BLaER1 (cell line): ENCODE data around the gene NUDT6.
"Not testable (repeated sequence)": the region's sequence is repeated elsewhere in the genome, so short reads cannot be mapped to it uniquely, and the experiment has no call there.

Experiments
- H3K27ac ChIP-seq: shearing (Covaris generic); formaldehyde crosslinking; 2 replicates; pipeline ENCODE4 v1.8.1; 2022
- H3K27me3 ChIP-seq: shearing (Covaris generic); formaldehyde crosslinking; 2 replicates; pipeline ENCODE4 v1.8.1; 2022
- H3K36me3 ChIP-seq: shearing (Covaris generic); formaldehyde crosslinking; 2 replicates; pipeline ENCODE4 v1.8.1; 2022
- H3K4me1 ChIP-seq: shearing (Covaris generic); formaldehyde crosslinking; 2 replicates; pipeline ENCODE4 v1.8.1; 2022
- H3K4me2 ChIP-seq: shearing (Covaris generic); formaldehyde crosslinking; 2 replicates; pipeline ENCODE4 v1.8.1; 2022
- H3K4me3 ChIP-seq: shearing (Covaris generic); formaldehyde crosslinking; 2 replicates; pipeline ENCODE4 v1.8.1; 2022
- H3K9ac ChIP-seq: shearing (Covaris generic); formaldehyde crosslinking; 2 replicates; pipeline ENCODE4 v1.8.1; 2022
- H3K9me3 ChIP-seq: shearing (Covaris generic); formaldehyde crosslinking; 2 replicates; pipeline ENCODE4 v1.8.1; 2022
- H4K20me1 ChIP-seq: shearing (Covaris generic); formaldehyde crosslinking; 2 replicates; pipeline ENCODE4 v1.8.1; 2022
- Cebpa-rat ChIP-seq: shearing (Covaris generic); IDR thresholded peaks from 2 replicates; pipeline ENCODE4 v1.8.1; 2022

The NUDT6 gene

GRCh38 chr4:122952028-122952427 lies 29.6 kb upstream of the NUDT6 start:
- Histone ChIP-seq H4K20me1 (no peaks in the 10 kb centered on the region), H3K4me3 (no peak overlapping the region), H3K27me3 (no peaks in the 10 kb centered on the region), H3K4me2 (no peak overlapping the region), H3K27ac (no peak overlapping the region), H3K36me3 (peaks cover 82% of the 10 kb centered on the region), H3K4me1 (no peaks in the 10 kb centered on the region), H3K9ac (no peak overlapping the region), H3K9me3 (no peaks in the 10 kb centered on the region; the same call in 1 of the 2 replicates)
- no peak for TF ChIP-seq Cebpa-rat

- no peaks in the 10 kb centered on the region for H3K27me3 ChIP-seq
- H3K9me3 ChIP-seq: no peaks in the 10 kb centered on the region; the same call in 1 of the 2 replicates
- no peak overlapping the region for H3K9ac ChIP-seq
- H4K20me1 ChIP-seq: no peaks in the 10 kb centered on the region
- no peak overlapping the region for H3K4me2 ChIP-seq
- TF ChIP-seq Cebpa-rat: no peak
- H3K27ac ChIP-seq: no peak overlapping the region
- H3K4me1 ChIP-seq: no peaks in the 10 kb centered on the region
- H3K36me3 ChIP-seq: peaks cover 80% of the 10 kb centered on the region
- H3K4me3 ChIP-seq: no peak overlapping the region
Measured at GRCh38 chr4:122948671-122949070, 26.3 kb upstream of the NUDT6 start.

DNA sequence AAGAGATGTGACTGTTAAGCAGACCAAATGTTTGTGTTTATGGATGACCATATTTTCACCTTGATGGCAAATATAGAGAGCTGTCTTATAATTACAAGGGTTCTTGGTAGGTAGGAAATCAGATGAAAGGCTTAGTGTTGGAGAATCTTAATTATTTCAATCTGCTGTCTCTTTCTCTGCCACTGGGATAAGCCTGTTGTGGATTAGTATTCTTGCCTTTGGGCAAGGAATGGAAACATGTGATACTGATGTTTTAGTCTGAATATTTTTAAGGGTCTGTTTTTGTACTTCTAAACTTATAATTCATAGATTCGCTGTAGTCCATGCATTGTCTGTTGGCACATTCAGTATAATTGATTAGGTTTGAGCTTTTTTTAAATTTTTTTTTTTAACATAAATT lies 23.7 kb upstream of the NUDT6 start:
- no peaks in the 10 kb centered on the region for H3K4me1 ChIP-seq
- no peak overlapping the region for H3K4me3 ChIP-seq
- no peak overlapping the region for H3K4me2 ChIP-seq
- no peak overlapping the region for H3K9ac ChIP-seq
- no peak overlapping the region for H3K27ac ChIP-seq
- H3K9me3 ChIP-seq: no peaks in the 10 kb centered on the region
- H4K20me1 ChIP-seq: no peaks in the 10 kb centered on the region
- TF ChIP-seq Cebpa-rat: no peak
- no peaks in the 10 kb centered on the region for H3K27me3 ChIP-seq
- H3K36me3 ChIP-seq: peaks cover 55% of the 10 kb centered on the region

DNA sequence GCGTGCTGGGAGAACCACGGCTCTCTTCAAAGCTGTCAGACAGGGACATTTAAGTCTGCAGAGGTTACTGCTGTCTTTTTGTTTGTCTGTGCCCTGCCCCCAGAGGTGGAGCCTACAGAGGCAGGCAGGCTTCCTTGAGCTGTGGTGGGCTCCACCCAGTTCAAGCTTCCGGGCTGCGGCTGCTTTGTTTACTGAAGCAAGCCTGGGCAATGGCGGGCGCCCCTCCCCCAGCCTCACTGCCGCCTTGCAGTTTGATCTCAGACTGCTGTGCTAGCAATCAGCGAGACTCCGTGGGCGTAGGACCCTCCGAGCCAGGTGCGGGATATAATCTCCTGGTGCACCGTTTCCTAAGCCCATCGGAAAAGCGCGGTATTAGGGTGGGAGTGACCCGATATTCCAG lies 22.7 kb upstream of the NUDT6 start:
- not testable (repeated sequence) for H3K9ac ChIP-seq, H3K9me3 ChIP-seq, H4K20me1 ChIP-seq, H3K4me3 ChIP-seq, H3K4me1 ChIP-seq, H3K27me3 ChIP-seq, H3K4me2 ChIP-seq, H3K27ac ChIP-seq
- peaks cover 46% of the 10 kb centered on the region for H3K36me3 ChIP-seq

DNA sequence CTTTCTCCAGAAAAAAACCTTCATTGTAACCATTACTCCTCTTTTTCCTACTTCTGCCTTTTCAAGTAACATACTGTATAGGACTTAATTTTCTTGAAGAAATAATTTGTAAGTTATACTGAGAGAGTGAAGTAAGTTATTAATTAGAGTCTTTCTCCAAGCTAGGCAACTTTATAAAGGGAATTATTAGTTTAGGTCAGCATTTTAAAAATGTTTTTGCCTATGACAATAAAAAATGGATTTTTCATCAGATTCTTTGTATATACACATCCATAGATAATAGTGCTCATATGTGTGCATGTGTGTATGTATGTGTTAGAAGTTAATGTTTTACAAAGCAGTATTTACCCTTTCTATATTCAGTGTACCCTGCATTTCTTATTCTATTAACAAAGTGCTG lies 10.4 kb upstream of the NUDT6 start:
- no peaks in the 10 kb centered on the region for H4K20me1 ChIP-seq
- H3K27ac ChIP-seq: no peak overlapping the region
- no peak for TF ChIP-seq Cebpa-rat
- no peak overlapping the region for H3K4me3 ChIP-seq
- no peaks in the 10 kb centered on the region for H3K9me3 ChIP-seq
- H3K27me3 ChIP-seq: no peaks in the 10 kb centered on the region
- H3K36me3 ChIP-seq: peaks cover 68% of the 10 kb centered on the region
- no peak overlapping the region for H3K4me2 ChIP-seq
- no peak overlapping the region for H3K9ac ChIP-seq
- no peaks in the 10 kb centered on the region for H3K4me1 ChIP-seq

DNA sequence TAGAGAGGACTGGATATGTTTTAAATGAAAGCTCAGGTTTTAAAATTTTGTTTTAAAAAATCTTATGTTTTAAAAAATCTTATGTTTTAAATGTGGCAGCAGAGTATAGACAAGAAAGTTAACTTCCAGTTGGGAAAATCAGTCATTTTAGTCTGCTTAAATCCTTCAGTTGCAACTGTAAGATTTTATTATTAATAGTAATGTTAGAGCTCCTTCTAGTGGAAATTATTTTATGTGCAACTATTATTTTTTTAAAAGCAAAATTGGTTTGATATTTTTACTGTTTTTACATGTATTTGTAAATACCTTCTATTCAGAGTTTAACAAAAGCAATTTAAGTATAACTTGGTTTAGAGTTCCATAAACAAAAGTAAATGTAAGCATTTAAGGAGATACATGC lies 8.5 kb upstream of the NUDT6 start:
- H3K4me1 ChIP-seq: no peaks in the 10 kb centered on the region
- TF ChIP-seq Cebpa-rat: no peak
- H3K9me3 ChIP-seq: no peaks in the 10 kb centered on the region
- H3K9ac ChIP-seq: no peak overlapping the region
- H4K20me1 ChIP-seq: peaks cover 4% of the 10 kb centered on the region; the same call in 1 of the 2 replicates
- H3K4me3 ChIP-seq: no peak overlapping the region
- no peak overlapping the region for H3K4me2 ChIP-seq
- H3K27me3 ChIP-seq: no peaks in the 10 kb centered on the region
- H3K36me3 ChIP-seq: peaks cover 53% of the 10 kb centered on the region
- H3K27ac ChIP-seq: no peak overlapping the region

DNA sequence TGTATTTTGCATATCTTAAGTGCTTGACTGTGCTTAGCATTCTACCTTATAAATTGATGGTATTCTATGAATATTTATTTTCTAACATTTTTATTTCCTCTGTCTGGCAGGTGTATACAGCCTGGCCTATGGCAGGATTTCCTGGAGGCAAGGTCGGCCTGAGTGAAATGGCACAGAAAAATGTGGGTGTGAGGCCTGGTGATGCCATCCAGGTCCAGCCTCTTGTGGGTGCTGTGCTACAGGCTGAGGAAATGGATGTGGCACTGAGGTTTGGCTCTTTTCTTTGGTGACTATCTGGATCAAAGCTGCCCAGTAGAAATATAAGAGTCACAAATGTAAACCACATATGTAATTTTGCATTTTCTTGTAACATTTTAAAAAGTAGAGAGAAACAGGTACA lies 6.5 kb upstream of the NUDT6 start:
- no peak overlapping the region for H3K9ac ChIP-seq
- H3K27me3 ChIP-seq: no peaks in the 10 kb centered on the region
- no peak overlapping the region for H3K4me2 ChIP-seq
- peaks cover 36% of the 10 kb centered on the region for H3K36me3 ChIP-seq
- TF ChIP-seq Cebpa-rat: no peak
- no peak overlapping the region for H3K27ac ChIP-seq
- H3K4me1 ChIP-seq: peaks cover 7% of the 10 kb centered on the region
- H3K4me3 ChIP-seq: no peak overlapping the region
- peaks cover 9% of the 10 kb centered on the region; the same call in 1 of the 2 replicates for H4K20me1 ChIP-seq
- no peaks in the 10 kb centered on the region for H3K9me3 ChIP-seq

DNA sequence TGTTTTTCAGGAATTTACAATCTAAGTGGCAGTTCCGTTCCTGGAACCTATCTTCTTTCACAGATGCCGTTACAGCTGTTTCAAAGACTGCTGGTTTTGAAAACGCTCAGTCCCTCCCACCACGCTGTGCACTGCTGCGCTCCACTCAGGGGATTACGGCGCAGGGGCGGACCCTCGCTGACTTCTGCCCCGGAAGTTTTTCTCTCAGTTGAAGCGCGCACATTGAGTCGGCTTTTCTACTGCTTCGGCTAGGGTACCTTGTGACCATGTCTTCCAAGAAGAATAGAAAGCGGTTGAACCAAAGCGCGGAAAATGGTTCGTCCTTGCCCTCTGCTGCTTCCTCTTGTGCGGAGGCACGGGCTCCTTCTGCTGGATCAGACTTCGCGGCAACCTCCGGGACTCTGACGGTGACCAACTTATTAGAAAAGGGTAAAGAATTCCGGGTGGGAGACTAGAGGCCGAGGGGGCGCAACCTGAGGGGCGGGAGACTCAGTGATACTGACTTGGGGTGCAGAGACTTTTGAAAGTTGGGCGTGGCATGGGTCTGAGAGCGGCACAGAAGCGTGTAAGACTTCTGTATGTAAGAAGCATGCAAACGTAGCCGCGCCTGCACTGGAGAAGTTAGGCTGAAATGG lies 597 bp upstream of the NUDT6 start:
- TF ChIP-seq Cebpa-rat: no peak
- Histone ChIP-seq H3K9ac (peak overlapping the region; percentile 79), H3K27ac (peak overlapping the region; percentile 69), H3K4me1 (peaks cover 18% of the 10 kb centered on the region), H3K4me2 (peak overlapping the region; percentile 76), H3K36me3 (0 out of 2 replicates have a peak, but pooled peaks cover 3% of the 10 kb centered on the region), H3K9me3 (no peaks in the 10 kb centered on the region), H3K4me3 (peak overlapping the region; percentile 92), H3K27me3 (no peaks in the 10 kb centered on the region), H4K20me1 (peaks cover 9% of the 10 kb centered on the region; the same call in 1 of the 2 replicates)

DNA sequence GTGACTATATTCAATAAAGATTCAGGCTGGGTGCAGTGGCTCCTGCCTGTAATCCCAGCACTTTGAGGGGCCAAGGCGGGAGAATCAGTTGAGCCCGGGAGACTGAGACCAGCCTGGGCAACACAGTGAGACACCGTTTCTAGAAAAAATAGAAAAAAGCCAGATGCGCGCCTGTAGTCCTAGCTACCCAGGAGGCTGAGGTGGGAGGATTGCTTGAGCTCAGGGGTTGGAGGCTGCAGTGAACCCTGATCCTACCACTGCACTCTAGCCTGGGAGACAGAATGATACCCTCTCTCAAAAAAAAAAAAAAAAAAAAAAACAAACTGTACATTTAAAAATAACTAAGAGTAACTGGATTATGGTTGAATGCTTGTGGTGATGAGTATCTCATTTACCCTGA lies 1.1 kb downstream of the NUDT6 start:
- H3K27ac ChIP-seq: no peak overlapping the region
- no peaks in the 10 kb centered on the region for H3K36me3 ChIP-seq
- H3K4me2 ChIP-seq: peak overlapping the region; percentile 76
- H4K20me1 ChIP-seq: 0 out of 2 replicates have a peak, but pooled peaks cover 5% of the 10 kb centered on the region
- H3K4me1 ChIP-seq: peaks cover 18% of the 10 kb centered on the region
- H3K27me3 ChIP-seq: no peaks in the 10 kb centered on the region
- no peak for TF ChIP-seq Cebpa-rat
- peak overlapping the region; percentile 92 for H3K4me3 ChIP-seq
- H3K9me3 ChIP-seq: no peaks in the 10 kb centered on the region
- H3K9ac ChIP-seq: no peak overlapping the region; the same call in 1 of the 2 replicates

GRCh38 chr4:122920473-122920872 lies 1.9 kb downstream of the NUDT6 start:
- no peaks in the 10 kb centered on the region for H3K36me3 ChIP-seq
- no peaks in the 10 kb centered on the region for H3K9me3 ChIP-seq
- H3K4me3 ChIP-seq: no peak overlapping the region
- TF ChIP-seq Cebpa-rat: no peak
- no peaks in the 10 kb centered on the region for H3K27me3 ChIP-seq
- H3K9ac ChIP-seq: no peak overlapping the region
- H3K27ac ChIP-seq: no peak overlapping the region
- H3K4me2 ChIP-seq: no peak overlapping the region
- H3K4me1 ChIP-seq: peaks cover 18% of the 10 kb centered on the region
- 0 out of 2 replicates have a peak, but pooled peaks cover 5% of the 10 kb centered on the region for H4K20me1 ChIP-seq

DNA sequence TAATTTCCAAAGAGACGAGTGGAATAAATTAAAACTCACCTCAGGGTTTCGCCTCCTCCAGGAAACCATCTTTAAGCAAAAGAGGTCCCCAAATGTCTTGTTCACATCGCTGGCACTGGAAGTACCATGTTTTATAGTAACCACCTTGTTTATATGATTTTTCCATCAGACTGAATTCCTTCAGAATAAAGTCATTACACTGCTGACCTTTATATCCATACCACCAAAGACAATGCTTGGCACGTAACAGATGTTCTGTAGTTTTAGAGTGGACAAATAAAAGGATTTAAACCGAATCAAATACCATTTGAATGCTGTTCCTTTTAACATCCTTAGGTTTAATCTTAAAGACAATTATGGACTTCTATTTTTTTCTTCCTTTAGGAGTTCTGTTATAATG lies 4.7 kb downstream of the NUDT6 start:
- Histone ChIP-seq H3K9ac (no peak overlapping the region), H3K36me3 (no peaks in the 10 kb centered on the region), H3K9me3 (no peaks in the 10 kb centered on the region), H3K4me1 (peaks cover 7% of the 10 kb centered on the region; the same call in 1 of the 2 replicates), H3K4me3 (no peak overlapping the region), H3K4me2 (no peak overlapping the region), H4K20me1 (no peaks in the 10 kb centered on the region), H3K27me3 (no peaks in the 10 kb centered on the region), H3K27ac (no peak overlapping the region)
- no peak for TF ChIP-seq Cebpa-rat
